Measurements from ENCODE around the gene MXD4. TPM values are rescaled to one million over a fixed set of nuclear protein-coding genes. Genes with fewer than 3 reads are reported as not detected.

The MXD4 gene
- total and polyA plus RNA-seq, 2 donors (not counting 1 experiment from before 2014, with no cell fraction given): 22.1 to 42.1 TPM

GRCh38 chr4:2236944-2237666, 24.8 kb downstream of the MXD4 start:
- TF ChIP-seq EZH2 (IDR thresholded peaks at IDR 0.05; ENCODE audit: low read length, missing control alignments) (no peak), CTCF (conservative IDR thresholded peaks at IDR 0.05 in 1 of 2, IDR thresholded peaks at IDR 0.05 in 1 of 2; ENCODE audit: low read depth in 1 of 2, low read length in 2 of 2) (no peak)
- H3K36me3 ChIP-seq (ENCODE audit: control insufficient read depth, insufficient read depth, low read length): peaks cover 3% of the 10 kb centered on the region
- H3K4me3 ChIP-seq (replicated peaks in 1 of 4; ENCODE audit: control extremely low read depth in 1 of 4, insufficient read depth in 1 of 4, low read depth in 3 of 4, low read length in 4 of 4): no peak overlapping the region
- no peak overlapping the region for H3K9ac ChIP-seq (ENCODE audit: insufficient read depth, low read length)
- no peak overlapping the region for H3K4me2 ChIP-seq (ENCODE audit: extremely low read depth, insufficient read depth, low read length)
- no peaks in the 10 kb centered on the region for H4K20me1 ChIP-seq (ENCODE audit: control insufficient read depth, extremely low read depth, insufficient read depth, low read length)
- H3K27ac ChIP-seq (ENCODE audit: insufficient read depth, low read length): no peak overlapping the region
- H3K79me2 ChIP-seq (ENCODE audit: control insufficient read depth, insufficient read depth, low read length): peaks cover 44% of the 10 kb centered on the region
- H3K4me1 ChIP-seq (ENCODE audit: control insufficient read depth, extremely low read depth, insufficient read depth, low read length): no peaks in the 10 kb centered on the region
- H3K9me3 ChIP-seq (ENCODE audit: control insufficient read depth, insufficient read depth, low read depth, low read length): no peaks in the 10 kb centered on the region
- H2AFZ ChIP-seq (ENCODE audit: low read length): no peak overlapping the region
- DNase-seq (ENCODE audit: low read depth in 2 of 2): no peak
- H3K27me3 ChIP-seq (ENCODE audit: control insufficient read depth, insufficient read depth, low read length): no peaks in the 10 kb centered on the region

GRCh38 chr4:2231082-2231481, 30.8 kb downstream of the MXD4 start:
- no peak for TF ChIP-seq CTCF (conservative IDR thresholded peaks at IDR 0.05 in 1 of 2, IDR thresholded peaks at IDR 0.05 in 1 of 2; ENCODE audit: low read depth in 1 of 2, low read length in 2 of 2)
- TF ChIP-seq EZH2 (IDR thresholded peaks at IDR 0.05; ENCODE audit: low read length, missing control alignments): no peak
- H3K4me1 ChIP-seq (ENCODE audit: control insufficient read depth, extremely low read depth, insufficient read depth, low read length): no peaks in the 10 kb centered on the region
- H3K79me2 ChIP-seq (ENCODE audit: control insufficient read depth, insufficient read depth, low read length): no peaks in the 10 kb centered on the region
- no peak overlapping the region for H3K4me3 ChIP-seq (replicated peaks in 1 of 4; ENCODE audit: control extremely low read depth in 1 of 4, insufficient read depth in 1 of 4, low read depth in 3 of 4, low read length in 4 of 4)
- H3K4me2 ChIP-seq (ENCODE audit: extremely low read depth, insufficient read depth, low read length): no peak overlapping the region
- H3K9me3 ChIP-seq (ENCODE audit: control insufficient read depth, insufficient read depth, low read depth, low read length): no peaks in the 10 kb centered on the region
- H3K9ac ChIP-seq (ENCODE audit: insufficient read depth, low read length): no peak overlapping the region
- DNase-seq (ENCODE audit: low read depth in 2 of 2): no peak
- peaks cover 3% of the 10 kb centered on the region for H3K36me3 ChIP-seq (ENCODE audit: control insufficient read depth, insufficient read depth, low read length)
- no peak overlapping the region for H3K27ac ChIP-seq (ENCODE audit: insufficient read depth, low read length)
- no peaks in the 10 kb centered on the region for H4K20me1 ChIP-seq (ENCODE audit: control insufficient read depth, extremely low read depth, insufficient read depth, low read length)
- no peak overlapping the region for H2AFZ ChIP-seq (ENCODE audit: low read length)
- no peaks in the 10 kb centered on the region for H3K27me3 ChIP-seq (ENCODE audit: control insufficient read depth, insufficient read depth, low read length)

GRCh38 chr4:2226261-2226660, 35.6 kb downstream of the MXD4 start:
- Histone ChIP-seq H4K20me1 (ENCODE audit: control insufficient read depth, extremely low read depth, insufficient read depth, low read length) (no peaks in the 10 kb centered on the region), H3K9me3 (ENCODE audit: control insufficient read depth, insufficient read depth, low read depth, low read length) (no peaks in the 10 kb centered on the region), H3K27me3 (ENCODE audit: control insufficient read depth, insufficient read depth, low read length) (no peaks in the 10 kb centered on the region), H3K79me2 (ENCODE audit: control insufficient read depth, insufficient read depth, low read length) (no peaks in the 10 kb centered on the region), H3K4me2 (ENCODE audit: extremely low read depth, insufficient read depth, low read length) (no peak overlapping the region), H3K9ac (ENCODE audit: insufficient read depth, low read length) (no peak overlapping the region), H3K27ac (ENCODE audit: insufficient read depth, low read length) (no peak overlapping the region), H3K4me1 (ENCODE audit: control insufficient read depth, extremely low read depth, insufficient read depth, low read length) (no peaks in the 10 kb centered on the region), H3K4me3 (replicated peaks in 1 of 4; ENCODE audit: control extremely low read depth in 1 of 4, insufficient read depth in 1 of 4, low read depth in 3 of 4, low read length in 4 of 4) (no peak overlapping the region), H2AFZ (ENCODE audit: low read length) (no peak overlapping the region), H3K36me3 (ENCODE audit: control insufficient read depth, insufficient read depth, low read length) (no peaks in the 10 kb centered on the region)
- DNase-seq (ENCODE audit: low read depth in 2 of 2): no peak
- TF ChIP-seq EZH2 (IDR thresholded peaks at IDR 0.05; ENCODE audit: low read length, missing control alignments): no peak
- TF ChIP-seq CTCF (conservative IDR thresholded peaks at IDR 0.05 in 1 of 2, IDR thresholded peaks at IDR 0.05 in 1 of 2; ENCODE audit: low read depth in 1 of 2, low read length in 2 of 2): no peak

All from fibroblast of lung (primary cell).